ENCODE data around the gene CCL13.

DNA sequence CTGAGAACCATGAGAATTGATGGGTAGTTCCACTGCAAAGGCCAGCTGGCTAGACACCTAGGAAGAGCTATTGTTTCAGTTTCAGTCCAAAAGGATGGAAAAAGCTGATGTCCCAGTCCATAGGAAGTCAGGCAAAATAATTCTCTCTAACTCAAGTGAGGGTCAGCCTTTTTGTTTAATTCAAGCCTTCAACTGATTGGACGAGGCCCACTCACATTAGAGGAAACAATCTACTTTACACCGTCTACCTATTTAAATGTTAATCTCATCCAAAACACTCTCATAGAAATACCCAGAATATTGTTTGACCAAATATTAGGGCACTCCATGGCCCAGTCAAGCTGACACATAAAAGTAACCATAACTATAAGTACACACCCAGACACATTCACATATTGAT is 14.4 kb upstream of the CCL13 start:
- no peak for TF ChIP-seq MAX (IDR thresholded peaks at IDR 0.05)
- TF ChIP-seq, protein P1, sequence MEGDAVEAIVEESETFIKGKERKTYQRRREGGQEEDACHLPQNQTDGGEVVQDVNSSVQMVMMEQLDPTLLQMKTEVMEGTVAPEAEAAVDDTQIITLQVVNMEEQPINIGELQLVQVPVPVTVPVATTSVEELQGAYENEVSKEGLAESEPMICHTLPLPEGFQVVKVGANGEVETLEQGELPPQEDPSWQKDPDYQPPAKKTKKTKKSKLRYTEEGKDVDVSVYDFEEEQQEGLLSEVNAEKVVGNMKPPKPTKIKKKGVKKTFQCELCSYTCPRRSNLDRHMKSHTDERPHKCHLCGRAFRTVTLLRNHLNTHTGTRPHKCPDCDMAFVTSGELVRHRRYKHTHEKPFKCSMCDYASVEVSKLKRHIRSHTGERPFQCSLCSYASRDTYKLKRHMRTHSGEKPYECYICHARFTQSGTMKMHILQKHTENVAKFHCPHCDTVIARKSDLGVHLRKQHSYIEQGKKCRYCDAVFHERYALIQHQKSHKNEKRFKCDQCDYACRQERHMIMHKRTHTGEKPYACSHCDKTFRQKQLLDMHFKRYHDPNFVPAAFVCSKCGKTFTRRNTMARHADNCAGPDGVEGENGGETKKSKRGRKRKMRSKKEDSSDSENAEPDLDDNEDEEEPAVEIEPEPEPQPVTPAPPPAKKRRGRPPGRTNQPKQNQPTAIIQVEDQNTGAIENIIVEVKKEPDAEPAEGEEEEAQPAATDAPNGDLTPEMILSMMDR (IDR thresholded peaks at IDR 0.05), result no peak
- no peak for TF ChIP-seq CBX8 (IDR thresholded peaks at IDR 0.05)
- no peak for TF ChIP-seq SREBF2 (IDR thresholded peaks at IDR 0.05)
- no peak for TF ChIP-seq RAD21 (conservative IDR thresholded peaks at IDR 0.05 in 1 of 2, IDR thresholded peaks at IDR 0.05 in 1 of 2)
- TF ChIP-seq POLR2A (IDR thresholded peaks at IDR 0.05; ENCODE audit: low read length), result no peak
- TF ChIP-seq TP53 (CRISPR knock-in tag; IDR thresholded peaks at IDR 0.05), result no peak
- TF ChIP-seq USF2 (IDR thresholded peaks at IDR 0.05), result no peak
- no peak for TF ChIP-seq RFX5 (IDR thresholded peaks at IDR 0.05)
- TF ChIP-seq, protein P2, sequence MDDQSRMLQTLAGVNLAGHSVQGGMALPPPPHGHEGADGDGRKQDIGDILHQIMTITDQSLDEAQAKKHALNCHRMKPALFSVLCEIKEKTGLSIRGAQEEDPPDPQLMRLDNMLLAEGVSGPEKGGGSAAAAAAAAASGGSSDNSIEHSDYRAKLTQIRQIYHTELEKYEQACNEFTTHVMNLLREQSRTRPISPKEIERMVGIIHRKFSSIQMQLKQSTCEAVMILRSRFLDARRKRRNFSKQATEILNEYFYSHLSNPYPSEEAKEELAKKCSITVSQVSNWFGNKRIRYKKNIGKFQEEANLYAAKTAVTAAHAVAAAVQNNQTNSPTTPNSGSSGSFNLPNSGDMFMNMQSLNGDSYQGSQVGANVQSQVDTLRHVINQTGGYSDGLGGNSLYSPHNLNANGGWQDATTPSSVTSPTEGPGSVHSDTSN (IDR thresholded peaks at IDR 0.05), result no peak
